GM04504 (cell line): ENCODE results near the gene CNPY4.
"Not testable (repeated sequence)": the region's sequence is repeated elsewhere in the genome, so short reads cannot be mapped to it uniquely, and the experiment has no call there.

Experiments used
- DNase-seq: peaks from one replicate; pipeline ENCODE4 v3.0.0-alpha.2; 2012; ENCODE audit warnings: low read depth

Gene CNPY4

DNA sequence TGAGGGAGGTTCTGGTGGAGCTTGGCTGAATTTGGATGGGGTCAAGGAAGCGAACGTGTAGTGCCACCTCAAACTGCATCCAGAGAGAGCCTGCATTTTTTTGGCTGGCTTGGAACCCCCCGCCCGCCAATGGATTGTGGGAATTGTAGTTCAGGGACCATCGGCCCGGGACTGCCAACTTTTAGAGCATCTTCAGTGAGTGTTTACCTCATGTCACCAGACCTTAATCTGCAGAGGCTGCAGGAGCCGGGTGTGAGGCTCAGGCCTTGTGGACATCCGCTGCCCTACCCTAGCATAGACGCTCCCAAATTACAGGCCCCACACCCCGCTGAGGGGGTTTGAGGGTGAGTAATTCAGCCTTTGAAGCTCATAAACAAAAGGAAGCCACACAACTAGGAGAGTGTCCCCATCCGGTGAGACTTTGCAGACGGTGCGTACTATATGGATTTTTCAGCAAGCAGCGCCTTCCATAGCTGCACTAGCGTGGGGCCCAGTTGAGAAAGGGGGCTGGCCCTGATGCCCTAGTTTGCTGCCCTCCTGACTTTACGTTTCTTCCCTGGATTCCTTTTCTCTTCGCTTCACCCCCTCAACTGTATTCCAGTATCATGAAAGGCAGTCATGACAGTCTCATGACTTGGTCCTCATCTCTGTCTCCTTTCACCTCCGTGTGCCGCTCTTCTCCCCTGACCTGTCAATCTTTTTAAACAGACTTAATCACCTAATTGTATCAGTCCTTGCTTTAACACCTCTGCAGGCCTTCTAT, 717 bp downstream of the CNPY4 start:
- peak; percentile 47 for DNase-seq

DNA sequence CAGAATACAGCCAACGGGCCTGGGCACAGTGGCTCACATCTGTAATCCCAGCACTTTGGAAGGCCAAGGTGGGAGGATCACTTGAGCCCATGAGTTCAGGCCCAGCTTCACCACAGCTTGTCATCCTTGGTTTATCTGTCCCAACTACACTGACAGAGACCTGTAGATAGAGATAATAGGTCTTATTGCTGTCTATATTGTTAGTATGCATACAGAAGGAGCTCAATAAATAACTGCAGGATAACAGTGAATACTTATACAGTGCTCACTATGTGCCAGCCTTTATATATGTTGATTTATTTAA, 1.3 kb downstream of the CNPY4 start:
- DNase-seq, result no peak

DNA sequence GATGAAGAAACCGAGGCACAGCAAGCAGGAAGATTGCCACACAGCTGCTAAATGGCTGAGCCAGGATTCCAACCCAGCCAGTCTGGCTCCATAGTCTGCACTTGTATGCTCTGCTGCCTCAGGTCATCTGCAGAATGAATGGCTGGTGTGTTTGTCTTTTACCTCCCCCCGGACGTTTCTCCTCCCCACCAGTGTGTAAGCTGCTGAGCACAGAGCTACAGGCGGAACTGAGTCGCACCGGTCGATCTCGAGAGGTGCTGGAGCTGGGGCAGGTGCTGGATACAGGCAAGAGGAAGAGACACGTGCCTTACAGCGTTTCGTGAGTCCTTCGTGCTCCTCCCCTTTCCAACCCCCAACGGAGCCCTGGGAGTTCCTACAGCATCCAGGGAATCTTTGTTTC, 2.6 kb downstream of the CNPY4 start:
- DNase-seq, result no peak

DNA sequence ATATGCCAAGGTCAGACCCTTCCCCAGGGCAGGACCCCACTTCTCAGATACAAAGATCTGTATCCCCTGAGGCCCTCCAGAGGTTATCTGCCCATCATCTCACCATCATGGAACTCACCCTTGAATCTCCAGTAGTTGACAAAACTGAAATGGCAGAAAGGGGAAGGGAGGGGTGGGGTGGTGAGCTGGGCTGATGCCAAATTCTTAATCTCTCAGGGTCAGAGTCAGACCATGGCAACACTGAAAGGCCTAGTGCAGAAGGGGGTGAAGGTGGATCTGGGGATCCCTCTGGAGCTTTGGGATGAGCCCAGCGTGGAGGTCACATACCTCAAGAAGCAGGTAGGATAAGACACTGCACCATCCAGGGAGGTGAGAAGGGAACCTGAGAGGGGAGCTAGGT, 3.1 kb downstream of the CNPY4 start:
- no peak for DNase-seq

DNA sequence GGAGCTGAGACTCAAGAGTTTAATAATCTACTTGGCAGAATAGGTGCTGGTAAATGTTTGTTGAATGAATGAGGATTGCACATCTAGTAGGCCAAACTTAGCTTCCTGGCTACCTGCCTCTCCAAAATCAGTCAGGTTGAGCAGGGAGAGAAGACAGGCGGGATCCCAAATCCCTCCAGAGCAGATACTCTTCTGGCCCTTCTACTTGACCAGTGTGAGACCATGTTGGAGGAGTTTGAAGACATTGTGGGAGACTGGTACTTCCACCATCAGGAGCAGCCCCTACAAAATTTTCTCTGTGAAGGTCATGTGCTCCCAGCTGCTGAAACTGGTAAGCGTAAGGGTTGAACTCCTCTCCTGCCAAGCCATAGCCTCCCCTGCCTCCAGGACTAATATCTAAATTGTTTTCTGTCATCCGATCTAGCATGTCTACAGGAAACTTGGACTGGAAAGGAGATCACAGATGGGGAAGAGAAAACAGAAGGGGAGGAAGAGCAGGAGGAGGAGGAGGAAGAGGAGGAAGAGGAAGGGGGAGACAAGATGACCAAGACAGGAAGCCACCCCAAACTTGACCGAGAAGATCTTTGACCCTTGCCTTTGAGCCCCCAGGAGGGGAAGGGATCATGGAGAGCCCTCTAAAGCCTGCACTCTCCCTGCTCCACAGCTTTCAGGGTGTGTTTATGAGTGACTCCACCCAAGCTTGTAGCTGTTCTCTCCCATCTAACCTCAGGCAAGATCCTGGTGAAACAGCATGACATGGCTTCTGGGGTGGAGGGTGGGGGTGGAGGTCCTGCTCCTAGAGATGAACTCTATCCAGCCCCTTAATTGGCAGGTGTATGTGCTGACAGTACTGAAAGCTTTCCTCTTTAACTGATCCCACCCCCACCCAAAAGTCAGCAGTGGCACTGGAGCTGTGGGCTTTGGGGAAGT, 5.1 kb downstream of the CNPY4 start:
- no peak for DNase-seq

DNA sequence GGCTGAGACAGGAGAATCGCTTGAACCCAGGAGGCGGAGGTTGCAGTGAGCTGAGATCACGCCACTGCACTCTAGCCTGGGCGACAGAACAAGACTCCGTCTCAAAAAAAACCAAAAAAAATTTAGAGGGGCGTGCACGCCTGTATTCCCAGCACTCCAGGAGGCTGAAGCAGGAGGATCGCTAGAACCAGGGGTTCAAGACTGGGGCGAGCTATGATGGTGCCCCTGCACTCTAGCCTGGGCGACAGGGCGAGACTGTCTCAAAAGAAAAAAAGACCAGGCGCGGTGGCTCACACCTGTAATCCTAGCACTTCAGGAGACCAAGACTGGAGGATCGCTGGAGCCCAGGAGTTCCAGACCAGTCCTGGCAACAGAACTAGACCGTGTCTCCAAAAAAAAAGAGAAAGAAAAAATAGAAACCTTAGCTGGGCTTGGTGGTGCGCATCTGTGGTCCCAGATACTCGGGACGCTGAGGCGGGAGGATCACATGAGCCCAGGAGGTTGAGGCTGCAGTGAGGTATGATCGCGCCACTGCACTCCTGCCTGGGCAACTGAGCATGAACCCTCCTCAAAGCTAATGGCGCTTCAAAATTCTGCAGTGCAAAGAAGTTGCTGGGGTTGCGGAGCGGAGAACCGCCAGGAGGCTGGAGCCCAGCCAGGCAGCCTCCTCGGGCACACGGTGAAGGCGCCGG, 7.0 kb downstream of the CNPY4 start:
- no peak for DNase-seq

DNA sequence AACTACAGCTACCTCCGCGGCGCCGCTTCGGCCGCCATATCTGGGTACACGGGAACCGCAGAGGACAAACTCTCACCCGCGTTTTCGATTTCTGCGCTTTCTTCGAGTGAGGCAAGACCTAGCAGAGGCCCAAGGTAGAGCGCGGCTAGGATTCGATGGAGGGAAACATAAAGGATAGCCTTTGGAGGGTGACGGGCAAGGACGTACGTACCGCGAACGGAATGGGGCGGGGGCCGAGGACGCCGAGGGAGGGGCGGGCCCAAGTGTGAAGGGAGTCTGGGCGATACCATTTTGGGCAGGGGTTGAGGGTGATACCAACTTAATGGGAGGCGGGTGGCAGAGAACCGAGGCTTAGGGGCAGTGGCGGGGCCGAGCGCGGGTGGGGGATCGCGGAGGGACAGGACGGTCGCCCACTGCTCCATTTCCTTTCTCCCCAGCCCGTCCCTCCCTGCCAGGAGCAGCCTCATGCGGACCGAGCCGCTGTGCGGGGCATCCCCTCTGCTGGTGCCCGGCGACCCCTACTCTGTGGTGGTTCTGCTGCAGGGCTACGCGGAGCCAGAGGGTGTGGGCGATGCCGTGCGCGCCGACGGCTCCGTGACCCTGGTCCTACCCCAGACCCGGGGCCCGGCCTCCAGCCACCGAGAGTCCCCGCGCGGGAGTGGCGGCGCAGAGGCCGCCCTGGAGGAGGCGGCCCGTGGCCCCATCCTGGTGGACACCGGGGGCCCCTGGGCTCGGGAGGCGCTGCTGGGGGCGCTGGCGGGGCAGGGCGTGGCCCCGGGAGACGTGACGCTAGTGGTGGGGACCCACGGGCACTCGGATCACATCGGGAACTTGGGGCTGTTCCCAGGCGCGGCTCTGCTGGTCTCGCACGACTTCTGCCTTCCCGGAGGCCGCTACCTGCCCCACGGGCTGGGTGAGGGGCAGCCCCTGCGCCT, 7.8 kb downstream of the CNPY4 start, which contains the start of gene MBLAC1:
Gene MBLAC1, plus strand, starts transcription at position 37 of the 935 bp plus-strand sequence. Its CDS starts 429 bp downstream, at position 466.
- DNase-seq, result peak; percentile 84

DNA sequence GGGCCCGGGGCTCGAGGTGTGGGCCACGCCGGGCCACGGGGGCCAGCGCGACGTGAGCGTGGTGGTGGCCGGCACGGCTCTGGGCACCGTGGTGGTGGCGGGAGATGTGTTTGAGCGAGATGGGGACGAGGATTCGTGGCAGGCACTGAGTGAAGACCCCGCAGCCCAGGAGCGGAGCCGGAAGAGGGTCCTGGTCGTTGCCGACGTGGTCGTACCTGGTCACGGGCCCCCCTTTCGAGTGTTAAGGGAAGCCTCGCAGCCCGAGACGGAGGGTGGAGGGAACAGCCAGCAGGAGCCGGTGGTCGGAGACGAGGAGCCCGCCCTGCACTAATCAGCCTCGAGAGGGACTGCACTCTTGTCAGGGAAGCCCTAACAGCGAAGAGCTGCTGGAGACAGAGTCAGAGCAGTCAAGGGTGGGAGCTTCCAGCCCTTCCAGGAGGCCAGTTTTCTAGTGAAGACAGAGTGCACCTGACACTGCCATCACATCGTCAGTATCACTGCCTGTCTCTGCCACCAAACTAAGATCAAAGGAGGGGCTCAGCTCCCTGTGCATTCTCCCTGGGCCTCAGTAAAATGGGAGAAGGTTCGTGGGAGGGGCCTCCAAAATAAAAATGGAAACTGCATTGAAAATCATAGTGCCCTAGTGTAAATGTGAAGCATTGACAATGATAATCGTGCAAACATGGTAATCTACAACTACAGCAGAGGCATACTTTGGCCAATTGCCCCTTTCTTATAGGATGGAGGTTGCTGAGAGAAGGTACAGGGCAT, 8.6 kb downstream of the CNPY4 start:
- DNase-seq, result no peak

DNA sequence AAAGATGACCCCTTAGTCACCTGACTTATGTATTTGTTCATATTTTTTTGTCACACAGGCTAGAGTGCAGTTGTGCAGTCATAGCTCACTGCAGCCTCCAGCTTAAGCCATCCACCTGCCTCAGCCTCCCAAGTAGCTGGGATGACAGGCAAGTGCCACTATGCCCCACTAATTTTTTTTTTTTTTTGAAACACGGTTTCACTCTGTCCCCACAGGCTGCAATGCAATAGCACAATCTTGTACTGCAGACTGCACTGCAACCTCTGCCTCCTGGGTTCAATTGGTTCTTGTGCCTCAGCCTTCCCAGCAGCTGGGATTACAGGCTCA, 9.2 kb downstream of the CNPY4 start:
- DNase-seq, result no peak

DNA sequence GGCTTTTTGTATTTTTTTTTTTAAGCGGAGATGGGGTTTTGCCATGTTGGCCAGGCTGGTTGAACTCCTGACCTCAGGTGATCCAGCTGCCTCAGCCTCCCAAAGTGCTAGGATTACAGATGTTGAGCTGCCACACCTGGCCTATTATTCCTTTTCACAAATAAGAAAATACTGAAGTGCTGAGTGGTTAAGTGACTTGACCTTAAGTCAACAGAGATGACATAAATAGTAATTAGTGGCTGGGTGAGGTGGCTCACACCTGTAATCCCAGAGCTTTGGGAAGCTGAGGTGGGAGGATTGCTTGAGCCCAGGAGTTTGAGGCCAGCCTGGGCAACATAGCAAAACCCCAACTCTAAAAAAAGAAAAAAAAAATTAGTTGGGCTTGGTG, 10.8 kb downstream of the CNPY4 start:
- DNase-seq, result not testable (repeated sequence)

DNA sequence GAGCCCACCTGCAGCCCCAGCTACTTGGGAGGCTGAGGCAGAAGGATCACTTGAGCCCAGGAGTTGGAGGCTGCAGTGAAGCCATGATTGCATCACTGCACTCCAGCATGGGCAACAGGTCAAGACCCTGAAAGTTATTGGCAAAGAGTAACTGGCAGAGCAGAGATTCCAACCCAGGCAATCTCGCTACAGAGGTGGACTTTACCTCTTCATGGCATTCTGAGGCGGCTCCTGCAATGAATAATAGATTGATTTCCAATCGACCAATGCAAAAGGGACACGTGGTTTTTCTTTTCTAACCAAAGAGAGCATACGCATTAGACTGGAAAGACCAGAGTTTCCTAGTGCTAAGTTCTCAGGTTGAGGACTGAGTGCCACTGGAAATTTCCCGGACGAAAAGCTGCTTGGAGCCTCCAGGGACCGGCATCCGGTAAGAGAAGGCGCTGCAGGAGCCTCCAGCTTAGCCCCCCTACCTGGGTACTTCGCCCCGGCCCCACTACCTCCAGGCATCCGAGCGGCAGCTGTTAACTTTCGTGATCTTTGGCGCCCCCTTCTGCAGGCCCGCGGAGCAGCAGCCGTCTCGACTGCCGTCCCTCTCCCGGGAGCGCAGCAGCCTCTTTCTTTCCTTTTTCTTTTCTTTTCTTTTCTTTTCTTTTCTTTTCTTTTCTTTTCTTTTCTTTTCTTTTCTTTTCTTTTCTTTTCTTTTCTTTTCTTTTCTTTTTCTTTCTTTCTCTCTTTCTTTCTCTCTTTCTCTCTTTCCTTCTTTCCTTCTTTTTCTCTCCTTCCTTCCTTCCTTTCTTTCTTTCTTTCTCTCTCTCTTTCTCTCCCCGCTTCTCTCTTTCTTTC, 11.4 kb downstream of the CNPY4 start:
- DNase-seq, result no peak

DNA sequence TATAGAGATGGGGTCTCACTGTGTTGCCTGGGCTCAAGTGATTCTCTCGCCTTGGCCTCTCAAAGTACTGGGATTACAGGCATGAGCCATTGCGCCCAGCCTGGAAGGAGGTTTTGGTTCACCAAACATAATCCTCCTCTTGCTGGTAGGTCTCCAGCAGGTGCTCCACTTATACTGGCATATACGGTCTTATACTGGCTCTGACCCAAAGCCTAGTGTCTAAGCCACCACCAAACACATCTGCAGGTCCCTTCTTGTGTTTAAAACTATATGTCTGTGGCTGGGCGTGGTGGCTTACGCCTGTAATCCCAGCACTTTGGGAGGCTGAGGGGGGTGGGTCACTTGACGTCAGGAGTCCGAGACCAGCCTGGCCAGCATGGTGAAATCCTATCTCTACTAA, 12.7 kb downstream of the CNPY4 start:
- no peak for DNase-seq

DNA sequence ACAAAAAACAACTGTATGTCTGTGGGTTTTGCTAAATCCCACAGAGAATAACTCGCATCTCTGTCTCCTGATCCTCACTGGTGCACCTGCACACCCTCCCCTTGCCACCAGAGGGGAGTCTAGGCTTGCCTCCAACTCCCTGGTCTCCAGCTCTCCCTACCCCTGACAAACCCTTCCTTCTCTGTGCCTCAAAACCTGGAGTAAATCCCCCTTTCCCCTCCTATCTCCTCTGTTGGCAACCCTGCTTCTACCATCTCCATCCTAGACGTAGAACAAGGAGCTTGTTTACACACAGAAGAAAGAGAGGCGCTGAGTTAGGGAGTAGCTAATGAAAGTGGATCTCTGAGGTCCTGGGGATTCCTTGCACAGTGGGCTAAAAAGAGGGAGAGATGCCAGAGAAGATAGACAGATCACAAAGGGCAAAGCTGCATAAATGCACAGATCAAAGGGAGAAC, 13.3 kb downstream of the CNPY4 start:
- no peak for DNase-seq

DNA sequence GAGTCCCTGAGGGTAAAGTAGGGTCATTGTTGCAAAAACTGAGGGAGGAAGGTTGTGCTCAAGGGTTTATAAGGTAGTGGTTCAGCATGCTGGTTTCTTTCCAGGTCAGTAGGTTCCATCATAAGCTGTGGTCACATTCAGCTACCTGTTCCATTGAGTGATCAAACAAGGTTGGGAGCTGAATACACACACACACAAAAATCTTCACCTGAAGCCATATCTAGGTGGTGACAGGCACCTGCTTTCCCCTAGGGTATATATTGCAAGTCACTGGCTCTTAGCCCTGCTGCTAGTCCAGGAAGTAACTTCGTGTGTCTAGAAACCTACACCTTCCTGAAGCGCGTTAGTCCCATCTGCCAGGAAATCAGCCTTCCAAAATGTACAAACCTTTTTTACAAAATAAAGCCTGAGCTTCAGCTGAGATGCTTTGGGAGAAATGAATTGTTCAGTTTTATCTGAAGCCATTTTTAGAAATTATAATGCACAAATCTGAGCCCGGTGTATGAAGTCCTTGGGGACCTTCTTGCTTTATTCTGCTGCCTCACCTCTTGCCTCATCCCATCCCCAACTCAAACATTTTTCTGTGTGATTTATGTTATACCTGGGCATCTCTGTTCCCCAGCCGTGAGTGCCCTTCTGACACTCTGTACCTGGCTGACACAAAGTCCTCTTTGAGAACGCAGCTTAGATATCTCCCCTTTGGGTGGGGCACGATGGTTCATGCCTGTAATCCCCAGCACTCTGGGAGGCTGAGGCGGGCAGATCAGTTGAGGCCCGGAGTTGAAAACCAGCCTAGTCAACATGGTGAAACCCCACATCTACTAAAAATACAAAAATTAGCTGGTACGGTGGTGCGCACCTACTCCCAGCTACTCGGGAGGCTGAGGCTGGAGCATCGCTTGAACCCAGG, 18.7 kb downstream of the CNPY4 start:
- DNase-seq, result no peak

DNA sequence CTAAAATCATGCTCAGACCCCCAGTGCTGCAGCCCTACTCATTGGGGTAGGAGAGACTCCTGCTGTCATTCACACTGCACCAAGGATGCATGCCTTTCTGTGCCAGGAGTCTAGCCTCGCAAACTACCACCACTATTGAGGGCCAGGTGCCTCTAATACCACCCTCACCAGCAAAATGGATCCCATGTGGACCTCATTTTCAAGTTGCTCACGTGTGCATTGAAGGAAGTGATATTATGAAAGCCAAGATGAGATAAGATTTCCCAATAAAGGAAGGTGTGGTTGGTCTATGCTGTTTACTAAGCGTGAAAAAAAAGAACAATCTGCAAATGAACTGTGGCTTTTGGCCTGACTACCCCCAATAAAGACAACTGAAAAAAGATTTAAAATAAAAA, 22.1 kb downstream of the CNPY4 start:
- DNase-seq, result no peak

DNA sequence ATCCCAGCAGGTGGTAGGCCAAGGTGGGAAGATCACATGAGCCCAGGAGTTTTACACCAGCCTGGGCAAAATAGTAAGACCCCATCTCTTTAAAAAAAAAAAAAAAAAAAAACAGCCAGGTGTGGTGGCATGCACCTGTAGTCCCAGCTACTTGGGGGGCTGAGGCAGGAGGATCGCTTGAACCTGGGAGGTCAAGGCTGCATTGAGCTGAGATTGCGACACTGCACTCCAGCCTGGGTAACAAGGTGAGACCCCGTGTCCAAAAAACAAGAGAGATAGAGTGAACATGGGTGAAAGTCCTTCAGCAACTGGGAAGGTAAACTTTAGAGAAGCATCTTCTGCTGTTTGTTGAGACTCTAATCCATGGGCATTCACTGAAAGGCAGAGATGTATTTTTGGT, 23.0 kb downstream of the CNPY4 start:
- no peak for DNase-seq

DNA sequence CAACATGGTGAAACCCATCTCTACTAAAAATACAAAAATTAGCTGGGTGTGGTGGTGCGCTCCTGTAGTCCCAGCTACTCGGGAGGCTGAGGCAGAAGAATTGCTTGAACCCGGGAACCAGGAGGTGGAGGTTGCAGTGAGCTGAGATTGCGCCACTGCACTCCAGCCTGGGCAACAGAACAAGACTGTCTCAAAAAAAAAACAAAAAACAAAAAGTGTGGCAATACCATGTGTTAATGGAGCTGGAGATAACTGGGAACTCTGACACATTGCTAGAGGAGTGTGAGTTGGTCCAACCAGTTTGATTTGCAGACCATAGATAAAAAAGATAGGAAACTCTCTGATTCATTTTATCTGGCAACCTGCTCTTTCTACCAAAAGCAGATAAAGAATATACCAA, 26.9 kb downstream of the CNPY4 start:
- not testable (repeated sequence) for DNase-seq

DNA sequence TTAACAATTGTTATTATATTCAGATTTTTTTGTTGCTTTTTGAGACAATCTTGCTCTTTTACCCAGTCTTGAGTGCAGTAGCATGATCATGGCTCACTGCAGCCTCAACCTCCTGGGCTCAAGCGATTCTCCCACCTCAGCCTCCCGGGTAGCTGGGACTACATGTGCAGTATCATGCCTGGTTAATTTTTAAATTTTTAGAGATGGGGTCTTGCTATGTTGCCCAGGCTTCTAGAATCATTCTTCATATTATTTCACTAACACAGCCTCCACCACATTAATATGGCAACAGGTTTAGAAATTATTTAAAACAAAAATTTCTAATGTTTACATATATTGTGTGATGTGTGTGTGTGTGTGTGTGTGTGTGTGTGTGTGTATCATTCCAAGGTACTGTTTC, 27.8 kb downstream of the CNPY4 start:
- no peak for DNase-seq

DNA sequence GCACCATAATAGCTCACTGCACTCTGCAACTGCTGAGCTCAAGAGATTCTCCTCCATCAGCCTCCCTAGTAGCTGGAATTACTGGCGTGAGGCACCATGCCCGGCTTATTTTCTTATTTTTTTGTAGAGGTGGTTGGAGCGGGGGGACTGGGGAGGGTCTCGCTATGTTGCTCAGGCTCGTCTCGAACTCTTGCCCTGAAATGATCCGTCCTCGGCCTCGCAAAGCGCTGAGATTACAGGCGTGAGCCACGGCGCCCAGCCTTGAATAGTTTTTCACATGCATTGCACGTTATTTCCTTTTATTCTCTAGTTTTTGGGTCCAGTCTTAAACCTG, 28.8 kb downstream of the CNPY4 start:
- no peak for DNase-seq
